Nephron progenitor cell (in vitro differentiated cells): Measurements from ENCODE around the gene IKZF1.

Source experiments
- DNase-seq: peaks from one replicate; pipeline ENCODE4 v3.0.0; 2021
- H3K27ac Mint-ChIP-seq: 2 replicates; pipeline ENCODE4 v1.8.0; 2021; ENCODE audit warnings: mild to moderate bottlenecking, moderate library complexity, mixed read lengths
- H3K27me3 Mint-ChIP-seq: 2 replicates; pipeline ENCODE4 v1.8.0; 2021; ENCODE audit warnings: mild to moderate bottlenecking, low read depth, mixed read lengths; ENCODE audit not compliant: poor library complexity
- H3K36me3 Mint-ChIP-seq: 2 replicates; pipeline ENCODE4 v1.8.0; 2021; ENCODE audit warnings: low read depth, mixed read lengths
- H3K4me1 Mint-ChIP-seq: 2 replicates; pipeline ENCODE4 v1.8.0; 2021; ENCODE audit warnings: mixed read lengths
- H3K4me3 Mint-ChIP-seq: 2 replicates; pipeline ENCODE4 v1.8.0; 2021; ENCODE audit warnings: mild to moderate bottlenecking, moderate library complexity, mixed read lengths
- H3K9me3 Mint-ChIP-seq: 2 replicates; pipeline ENCODE4 v1.8.0; 2021; ENCODE audit warnings: mild to moderate bottlenecking, moderate library complexity, mixed read lengths
- CTCF ChIP-seq: fragments of 200-600 bp; sonication (generic); IDR thresholded peaks from 2 replicates; pipeline ENCODE4 v1.5.0; 2021; ENCODE audit warnings: antibody characterized with exemption

Gene IKZF1

GRCh38 chr7:50331564-50332208, 27.2 kb downstream of the IKZF1 start:
- Mint-ChIP-seq H3K9me3 (no peaks in the 10 kb centered on the region), H3K4me3 (no peak overlapping the region), H3K27ac (no peak overlapping the region), H3K27me3 (peaks cover 2% of the 10 kb centered on the region), H3K4me1 (peaks cover 27% of the 10 kb centered on the region), H3K36me3 (no peaks in the 10 kb centered on the region)
- no peak for DNase-seq
- TF ChIP-seq CTCF = no peak

GRCh38 chr7:50332241-50333165, 28.0 kb downstream of the IKZF1 start:
- peaks cover 27% of the 10 kb centered on the region for H3K4me1 Mint-ChIP-seq
- no peak overlapping the region for H3K4me3 Mint-ChIP-seq
- H3K36me3 Mint-ChIP-seq = no peaks in the 10 kb centered on the region
- H3K27me3 Mint-ChIP-seq = peaks cover 2% of the 10 kb centered on the region
- no peak overlapping the region for H3K27ac Mint-ChIP-seq
- TF ChIP-seq CTCF = no peak
- DNase-seq = no peak
- H3K9me3 Mint-ChIP-seq = no peaks in the 10 kb centered on the region

- DNase-seq = no peak
- H3K36me3 Mint-ChIP-seq = no peaks in the 10 kb centered on the region
- peaks cover 27% of the 10 kb centered on the region for H3K4me1 Mint-ChIP-seq
- no peak overlapping the region for H3K27ac Mint-ChIP-seq
- H3K9me3 Mint-ChIP-seq = no peaks in the 10 kb centered on the region
- no peak for TF ChIP-seq CTCF
- no peak overlapping the region for H3K4me3 Mint-ChIP-seq
- H3K27me3 Mint-ChIP-seq = peaks cover 2% of the 10 kb centered on the region
Observed at GRCh38 chr7:50333221-50333651, 28.7 kb downstream of the IKZF1 start.

- Mint-ChIP-seq H3K36me3 (no peaks in the 10 kb centered on the region), H3K4me1 (peaks cover 27% of the 10 kb centered on the region), H3K27ac (no peak overlapping the region), H3K27me3 (peaks cover 2% of the 10 kb centered on the region), H3K4me3 (no peak overlapping the region), H3K9me3 (no peaks in the 10 kb centered on the region)
- no peak for TF ChIP-seq CTCF
- no peak for DNase-seq
Observed at GRCh38 chr7:50334341-50334994, 30.0 kb downstream of the IKZF1 start.

- Mint-ChIP-seq H3K9me3 (no peaks in the 10 kb centered on the region), H3K4me1 (peaks cover 25% of the 10 kb centered on the region), H3K27ac (no peak overlapping the region), H3K4me3 (no peak overlapping the region), H3K36me3 (no peaks in the 10 kb centered on the region), H3K27me3 (peaks cover 2% of the 10 kb centered on the region)
- TF ChIP-seq CTCF = no peak
- no peak for DNase-seq
Observed at GRCh38 chr7:50335230-50335794, 30.8 kb downstream of the IKZF1 start.
